ENCODE data around the gene PLS1.

DNA sequence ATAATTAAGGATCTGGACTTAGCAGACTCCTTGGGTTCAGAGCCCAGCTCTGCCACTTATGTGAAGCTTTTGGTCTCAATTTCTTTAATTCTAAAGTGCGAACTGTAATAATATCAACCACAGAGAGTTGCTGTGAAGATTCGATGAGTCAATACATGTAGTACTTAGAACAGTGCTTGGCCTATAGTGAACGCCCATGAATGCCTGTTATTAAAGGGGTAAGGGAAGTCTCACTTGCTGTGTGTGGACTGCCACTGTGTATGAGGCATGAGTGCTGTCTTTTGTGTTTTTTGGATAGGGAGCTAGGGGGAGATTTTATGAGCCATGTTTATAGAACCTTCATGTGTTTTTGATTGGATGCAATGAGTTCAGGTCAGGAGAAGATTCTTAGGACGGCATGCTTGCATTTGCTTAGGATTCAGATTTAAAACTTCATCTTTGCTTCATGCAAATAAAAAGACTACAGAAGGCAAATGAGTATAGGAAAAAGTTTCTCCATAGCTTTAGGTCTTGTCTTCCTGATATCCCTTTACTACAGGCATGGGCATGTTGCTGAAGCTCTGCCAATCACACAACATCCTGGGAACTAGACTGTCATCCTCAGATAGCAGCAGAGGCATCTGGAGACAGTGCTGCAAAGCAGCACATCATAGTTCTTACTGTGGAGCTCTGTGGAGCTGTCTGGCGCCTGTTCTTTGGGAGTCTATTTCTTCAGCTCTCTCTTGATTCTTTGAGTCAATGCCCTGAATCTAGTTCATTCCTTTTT lies 50.0 kb downstream of the PLS1 start:
- TF ChIP-seq CHD1 (IDR thresholded peaks at IDR 0.05; ENCODE audit: low read depth, low read length) (no peak), TBP (IDR thresholded peaks at IDR 0.05; ENCODE audit: low read depth, low read length) (no peak), BRCA1 (IDR thresholded peaks at IDR 0.05; ENCODE audit: low read depth, low read length) (no peak), SRF (IDR thresholded peaks at IDR 0.05; ENCODE audit: low read depth, low read length) (no peak), POLR2A (IDR thresholded peaks at IDR 0.05; ENCODE audit: control extremely low read depth in 1 of 2, low read depth in 2 of 2, low read length in 2 of 2) (no peak), EZH2 (IDR thresholded peaks at IDR 0.05; ENCODE audit: low read depth, low read length, severe bottlenecking) (no peak), ZNF274 (IDR thresholded peaks at IDR 0.05; ENCODE audit: borderline replicate concordance, extremely low read depth, low read length) (no peak), SUZ12 (IDR thresholded peaks at IDR 0.05; ENCODE audit: low read length) (no peak), NRF1 (IDR thresholded peaks at IDR 0.05; ENCODE audit: low read depth, low read length) (no peak)
- TF ChIP-seq, protein P1, sequence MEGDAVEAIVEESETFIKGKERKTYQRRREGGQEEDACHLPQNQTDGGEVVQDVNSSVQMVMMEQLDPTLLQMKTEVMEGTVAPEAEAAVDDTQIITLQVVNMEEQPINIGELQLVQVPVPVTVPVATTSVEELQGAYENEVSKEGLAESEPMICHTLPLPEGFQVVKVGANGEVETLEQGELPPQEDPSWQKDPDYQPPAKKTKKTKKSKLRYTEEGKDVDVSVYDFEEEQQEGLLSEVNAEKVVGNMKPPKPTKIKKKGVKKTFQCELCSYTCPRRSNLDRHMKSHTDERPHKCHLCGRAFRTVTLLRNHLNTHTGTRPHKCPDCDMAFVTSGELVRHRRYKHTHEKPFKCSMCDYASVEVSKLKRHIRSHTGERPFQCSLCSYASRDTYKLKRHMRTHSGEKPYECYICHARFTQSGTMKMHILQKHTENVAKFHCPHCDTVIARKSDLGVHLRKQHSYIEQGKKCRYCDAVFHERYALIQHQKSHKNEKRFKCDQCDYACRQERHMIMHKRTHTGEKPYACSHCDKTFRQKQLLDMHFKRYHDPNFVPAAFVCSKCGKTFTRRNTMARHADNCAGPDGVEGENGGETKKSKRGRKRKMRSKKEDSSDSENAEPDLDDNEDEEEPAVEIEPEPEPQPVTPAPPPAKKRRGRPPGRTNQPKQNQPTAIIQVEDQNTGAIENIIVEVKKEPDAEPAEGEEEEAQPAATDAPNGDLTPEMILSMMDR (IDR thresholded peaks at IDR 0.05; ENCODE audit: control extremely low read depth in 1 of 3, insufficient read depth in 1 of 3, low read depth in 1 of 3, low read length in 3 of 3) = no peak
- TF ChIP-seq, protein P2, sequence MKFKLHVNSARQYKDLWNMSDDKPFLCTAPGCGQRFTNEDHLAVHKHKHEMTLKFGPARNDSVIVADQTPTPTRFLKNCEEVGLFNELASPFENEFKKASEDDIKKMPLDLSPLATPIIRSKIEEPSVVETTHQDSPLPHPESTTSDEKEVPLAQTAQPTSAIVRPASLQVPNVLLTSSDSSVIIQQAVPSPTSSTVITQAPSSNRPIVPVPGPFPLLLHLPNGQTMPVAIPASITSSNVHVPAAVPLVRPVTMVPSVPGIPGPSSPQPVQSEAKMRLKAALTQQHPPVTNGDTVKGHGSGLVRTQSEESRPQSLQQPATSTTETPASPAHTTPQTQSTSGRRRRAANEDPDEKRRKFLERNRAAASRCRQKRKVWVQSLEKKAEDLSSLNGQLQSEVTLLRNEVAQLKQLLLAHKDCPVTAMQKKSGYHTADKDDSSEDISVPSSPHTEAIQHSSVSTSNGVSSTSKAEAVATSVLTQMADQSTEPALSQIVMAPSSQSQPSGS (IDR thresholded peaks at IDR 0.05; ENCODE audit: low read length) = no peak
- TF ChIP-seq, protein P3, sequence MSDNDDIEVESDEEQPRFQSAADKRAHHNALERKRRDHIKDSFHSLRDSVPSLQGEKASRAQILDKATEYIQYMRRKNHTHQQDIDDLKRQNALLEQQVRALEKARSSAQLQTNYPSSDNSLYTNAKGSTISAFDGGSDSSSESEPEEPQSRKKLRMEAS (IDR thresholded peaks at IDR 0.05) = no peak
